Common myeloid progenitor, CD34-positive (primary cell): ENCODE results near the gene OGFOD2.

Experiments
- CTCF ChIA-PET: fragments of 350-600 bp; sonication (Branson Sonifier 250); formaldehyde crosslinking; loops from one replicate; lab custom pipeline; 2021; ENCODE audit warnings: antibody characterized with exemption; lab: Charles Lee
- POLR2A ChIA-PET: fragments of 350-600 bp; sonication (Branson Sonifier 250); formaldehyde crosslinking; loops from one replicate; lab custom pipeline; 2021; ENCODE audit warnings: antibody characterized with exemption; lab: Charles Lee
- DNase-seq, 3 donors: peaks; one replicate each; pipeline versions ENCODE4 v3.0.0 to v3.0.0-alpha.2; 2013
- H3K27ac ChIP-seq, 2 experiments: 1 replicate in 1 of 2; 2 replicates in 1 of 2; pipeline ENCODE4 v1.7.0; 2013; ENCODE audit warnings: inconsistent platforms in 2 of 2, low read length in 2 of 2, mild to moderate bottlenecking in 2 of 2, low read depth in 1 of 2, moderate library complexity in 1 of 2; ENCODE audit not compliant: severe bottlenecking in 2 of 2, insufficient read depth in 1 of 2, poor library complexity in 1 of 2
- H3K27me3 ChIP-seq, 5 experiments: replicated peaks in 2 of 5; 1 replicate in 3 of 5; 2 replicates in 2 of 5; pipeline versions ENCODE4 v1.6.1 to v1.7.0; 2013; ENCODE audit warnings: low read length in 4 of 5, mild to moderate bottlenecking in 2 of 5, moderate library complexity in 2 of 5, inconsistent platforms in 1 of 5; ENCODE audit not compliant: insufficient read depth in 5 of 5, control insufficient read depth in 4 of 5
- H3K36me3 ChIP-seq, 4 experiments: 1 replicate in 2 of 4; 2 replicates in 2 of 4; pipeline versions ENCODE4 v1.6.1 to v1.7.0; 2013; ENCODE audit warnings: low read length in 3 of 4, control low read depth in 1 of 4, mild to moderate bottlenecking in 1 of 4; ENCODE audit not compliant: control insufficient read depth in 4 of 4, insufficient read depth in 4 of 4
- H3K4me1 ChIP-seq, 4 experiments: 1 replicate in 3 of 4; 2 replicates in 1 of 4; pipeline versions ENCODE4 v1.6.1 to v1.7.1; 2013; ENCODE audit warnings: low read length in 3 of 4, mild to moderate bottlenecking in 3 of 4, control low read depth in 1 of 4, inconsistent platforms in 1 of 4, moderate library complexity in 1 of 4; ENCODE audit not compliant: control insufficient read depth in 4 of 4, insufficient read depth in 4 of 4; ENCODE audit errors: control extremely low read depth in 1 of 4
- H3K4me3 ChIP-seq, 7 experiments: 1 replicate in 4 of 7; 2 replicates in 3 of 7; pipeline versions ENCODE4 v1.5.1 to v1.7.0; 2013; ENCODE audit warnings: mild to moderate bottlenecking in 7 of 7, low read length in 6 of 7, moderate library complexity in 6 of 7, inconsistent platforms in 2 of 7, low read depth in 2 of 7, control low read depth in 1 of 7; ENCODE audit not compliant: insufficient read depth in 4 of 7, control insufficient read depth in 1 of 7; ENCODE audit errors: extremely low read depth in 1 of 7
- H3K9me3 ChIP-seq, 5 experiments: 1 replicate in 4 of 5; 2 replicates in 1 of 5; pipeline versions ENCODE4 v1.6.1 to v1.7.1; 2013; ENCODE audit warnings: low read length in 4 of 5, mild to moderate bottlenecking in 2 of 5, inconsistent platforms in 1 of 5, low read depth in 1 of 5, moderate library complexity in 1 of 5; ENCODE audit not compliant: control insufficient read depth in 4 of 5, insufficient read depth in 2 of 5; ENCODE audit errors: control extremely low read depth in 1 of 5
- WGBS: methylation state at CpG from one replicate; pipeline ENCODE4 v1.1.5; 2013; ENCODE audit not compliant: insufficient coverage; 5-methylcytosine and 5-hydroxymethylcytosine counted together

The OGFOD2 gene

DNA sequence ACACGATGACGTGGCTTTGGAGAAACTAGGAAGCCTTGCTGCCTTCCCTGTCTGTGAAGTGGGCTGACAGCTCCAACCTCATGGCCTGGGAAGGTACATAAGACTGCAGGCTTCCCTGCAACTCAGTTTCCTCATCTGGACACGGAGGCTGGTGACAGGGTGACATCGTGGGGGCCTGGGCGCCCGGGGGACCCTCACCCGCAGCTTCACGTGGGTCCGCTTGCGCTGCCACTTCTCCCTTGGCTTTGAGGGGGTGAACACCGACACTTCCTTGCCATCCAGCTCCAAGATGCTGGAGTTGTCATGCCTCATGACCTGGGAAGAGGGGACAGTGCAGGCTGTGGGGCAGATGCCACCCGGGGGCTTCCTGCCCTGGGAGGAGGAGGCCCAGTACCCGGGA, 13.0 kb downstream of the OGFOD2 start:
- Histone ChIP-seq H3K27me3 (no peaks in the 10 kb centered on the region), H3K4me1 (peaks cover 0 to 30% (median 24%) of the 10 kb centered on the region in 4 experiments), H3K4me3 (no peak overlapping the region), H3K27ac (no peak overlapping the region), H3K36me3 (peaks cover 0 to 54% (median 34%) of the 10 kb centered on the region in 4 experiments), H3K9me3 (no peaks in the 10 kb centered on the region)
- no peak for DNase-seq
- ChIA-PET CTCF (interaction anchor here (0.9 to 1.5 kb wide), 2 partner anchors 13 to 250 kb away, joined by 3 to 4 read pairs; partner anchors contain the start of gene OGFOD2), POLR2A (no interaction called here)
- over 99% methylated on average over 13 of the region's 13 CpGs for WGBS

DNA sequence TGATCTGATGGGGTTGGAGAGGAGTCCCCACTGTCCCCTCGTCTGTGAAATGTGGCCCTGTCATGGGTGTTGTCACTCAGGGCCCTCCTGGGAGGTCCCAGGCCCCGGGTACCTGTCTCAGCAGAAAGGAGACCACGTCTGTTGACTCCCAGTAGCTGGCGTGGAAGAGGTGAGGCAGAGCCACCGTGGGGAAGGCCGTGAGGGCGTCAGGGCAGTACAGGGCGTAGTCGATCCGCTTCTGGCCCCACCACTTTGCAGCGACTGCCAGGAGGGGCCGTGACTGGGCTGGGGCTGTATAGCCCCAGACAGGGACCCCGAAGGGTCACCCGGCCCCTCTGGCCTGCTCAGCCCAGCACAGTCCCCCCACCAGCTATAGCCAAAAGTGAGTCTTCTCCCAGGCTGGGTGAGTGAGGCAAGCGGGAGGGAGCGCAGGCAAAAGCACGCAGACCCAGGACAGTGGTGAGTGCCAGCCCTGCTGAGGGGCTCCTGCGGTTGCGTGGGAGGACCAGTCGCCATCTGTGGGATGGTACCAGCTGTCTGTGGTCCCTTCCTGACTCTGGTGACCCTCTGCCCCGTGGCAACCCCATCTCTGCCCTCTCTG, 13.7 kb downstream of the OGFOD2 start:
- WGBS = 98% methylated on average over 17 of the region's 21 CpGs
- DNase-seq = no peak
- CTCF ChIA-PET = interaction anchor here (0.6 to 1.5 kb wide), 3 partner anchors 13 to 250 kb away, joined by 3 read pairs; partner anchors contain the start of gene OGFOD2
- Histone ChIP-seq H3K27me3 (no peaks in the 10 kb centered on the region), H3K36me3 (peaks cover 0 to 51% (median 30%) of the 10 kb centered on the region in 4 experiments), H3K9me3 (no peaks in the 10 kb centered on the region), H3K27ac (no peak overlapping the region), H3K4me3 (no peak overlapping the region), H3K4me1 (peaks cover 0 to 23% (median 18%) of the 10 kb centered on the region in 4 experiments)
- POLR2A ChIA-PET = no interaction called here

DNA sequence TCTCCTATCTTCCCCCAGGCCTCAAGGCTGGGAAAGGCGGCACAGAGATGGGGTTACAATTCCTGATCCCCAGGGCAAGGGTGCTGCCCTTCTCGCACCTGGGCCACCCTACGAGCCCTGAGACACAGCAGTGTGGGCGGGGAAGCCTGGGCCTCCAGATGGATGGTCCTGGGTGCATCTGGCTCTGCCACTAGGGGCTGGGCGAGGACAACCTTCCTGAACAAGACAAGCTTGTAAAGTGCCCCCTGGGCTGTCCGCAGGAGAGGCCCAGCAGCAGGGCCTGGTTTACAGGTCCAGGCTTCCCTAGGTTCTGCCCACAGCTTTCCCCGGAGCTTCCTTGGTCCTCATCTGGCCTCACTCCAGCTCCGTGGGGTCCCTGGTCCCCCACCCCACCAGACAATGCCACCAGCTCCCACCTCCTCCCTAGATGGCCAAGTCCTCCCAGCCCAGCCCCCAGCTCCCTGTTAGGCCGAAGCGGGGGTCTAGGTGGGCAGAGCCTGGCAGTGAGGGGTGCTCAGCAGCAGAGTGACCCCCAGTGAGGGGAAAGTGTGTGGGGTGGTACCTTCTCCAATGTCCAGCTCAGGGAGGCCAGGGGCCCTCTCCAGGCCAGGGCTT, 14.3 kb downstream of the OGFOD2 start:
- H3K4me1 ChIP-seq = peaks cover 0 to 17% (median 11%) of the 10 kb centered on the region in 4 experiments
- no peak overlapping the region for H3K4me3 ChIP-seq
- H3K9me3 ChIP-seq = no peaks in the 10 kb centered on the region
- H3K27me3 ChIP-seq = no peaks in the 10 kb centered on the region
- 97% methylated on average over 6 of the region's 10 CpGs for WGBS
- H3K36me3 ChIP-seq = peaks cover 0 to 53% (median 27%) of the 10 kb centered on the region in 4 experiments
- ChIA-PET CTCF (interaction anchor here (0.6 to 0.8 kb wide), 2 partner anchors 54 to 249 kb away, joined by 3 read pairs; no protein-coding TSS in a partner anchor), POLR2A (no interaction called here)
- H3K27ac ChIP-seq = no peak overlapping the region
- DNase-seq = no peak

DNA sequence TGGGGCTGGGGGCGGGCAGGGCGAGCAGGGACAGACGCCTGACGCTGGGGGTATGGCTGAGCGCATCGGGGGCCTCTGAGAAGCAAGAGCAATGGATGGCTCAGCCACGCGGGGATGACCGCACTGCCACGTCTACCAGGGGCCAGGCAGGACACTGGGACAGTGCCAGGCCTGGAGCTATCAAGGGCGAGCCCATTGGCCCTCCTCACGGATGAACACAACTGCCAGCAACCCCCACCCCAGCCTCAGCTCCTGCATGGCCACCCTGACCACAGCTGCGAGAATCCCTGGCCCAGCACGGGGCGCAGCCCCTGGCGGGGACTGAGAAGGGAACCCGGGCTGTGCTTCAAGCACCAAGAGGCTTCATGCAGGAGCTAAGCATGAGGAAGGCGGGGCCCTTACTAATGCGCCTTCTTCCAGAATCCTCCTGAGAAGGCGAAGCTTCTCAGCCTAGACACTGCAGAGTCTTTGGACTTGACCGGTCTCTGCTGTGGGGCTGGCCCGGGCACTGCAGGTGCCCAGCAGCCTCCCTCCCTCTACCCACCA, 14.9 kb downstream of the OGFOD2 start:
- Histone ChIP-seq H3K36me3 (peaks cover 0 to 57% (median 27%) of the 10 kb centered on the region in 4 experiments), H3K9me3 (no peaks in the 10 kb centered on the region), H3K4me1 (peaks cover 0 to 11% (median 5%) of the 10 kb centered on the region in 4 experiments), H3K4me3 (no peak overlapping the region), H3K27me3 (no peaks in the 10 kb centered on the region), H3K27ac (no peak overlapping the region)
- ChIA-PET CTCF (interaction anchor here (0.8 to 1.7 kb wide), 2 partner anchors 53 kb away, joined by 3 to 5 read pairs; no protein-coding TSS in a partner anchor), POLR2A (interaction anchor here (0.7 kb wide), 1 partner anchor 11 kb away, joined by 3 read pairs; no protein-coding TSS in a partner anchor)
- no peak for DNase-seq
- WGBS = 98% methylated on average over 18 of the region's 22 CpGs

DNA sequence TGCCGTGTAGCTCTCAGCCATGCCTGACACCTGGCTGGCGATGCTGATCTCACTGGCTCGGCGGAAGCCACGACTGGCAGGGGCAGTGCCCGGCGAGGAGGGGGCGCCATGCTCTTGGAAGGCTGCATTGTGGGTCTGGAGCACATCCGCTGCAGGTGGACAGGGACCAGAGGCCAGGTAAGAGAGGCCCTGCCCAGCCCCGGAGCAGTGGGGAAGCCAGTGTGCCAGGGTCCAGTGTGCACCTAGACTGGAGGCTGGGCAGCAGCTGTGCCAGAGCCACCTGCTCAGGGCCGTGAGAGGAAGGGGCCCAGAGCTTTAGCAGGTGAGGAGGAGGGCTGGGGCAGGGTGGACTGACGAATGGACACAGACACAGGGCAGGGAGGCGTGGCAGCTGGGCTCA, 15.5 kb downstream of the OGFOD2 start:
- POLR2A ChIA-PET = interaction anchor here (0.7 kb wide), 1 partner anchor 10 kb away, joined by 3 read pairs; no protein-coding TSS in a partner anchor

DNA sequence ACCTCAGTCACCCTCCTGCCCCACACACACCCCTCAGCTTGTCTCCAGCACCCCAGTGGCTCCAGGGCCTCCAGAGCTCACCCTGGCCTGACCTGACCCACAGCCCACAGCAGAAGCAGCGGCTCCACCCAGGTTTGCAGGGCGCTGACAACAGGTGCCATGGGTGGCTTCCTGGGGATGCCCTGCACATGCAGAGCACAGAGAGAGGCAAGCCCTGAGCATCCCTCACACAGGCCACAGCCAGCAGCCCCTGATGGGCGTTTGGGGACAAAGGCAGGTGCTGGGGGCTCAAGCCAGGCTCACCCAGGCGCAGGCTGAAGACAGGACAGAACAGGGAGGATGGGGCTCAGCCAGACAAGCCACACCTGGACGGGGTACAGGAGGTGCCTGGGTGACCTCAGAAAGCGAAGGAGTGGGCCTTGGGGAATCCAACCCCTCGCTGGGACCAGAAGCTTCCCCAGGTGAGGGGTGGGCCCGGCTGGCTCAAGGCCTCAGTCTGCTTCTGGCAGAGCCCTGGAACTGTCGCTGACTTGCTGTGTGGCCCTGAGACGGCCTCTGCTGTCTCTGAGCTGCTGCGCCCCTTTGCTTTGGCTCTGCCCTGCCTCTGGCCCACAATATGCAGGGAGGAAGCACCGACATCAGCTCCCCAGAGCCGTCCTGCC, 16.0 kb downstream of the OGFOD2 start:
- POLR2A ChIA-PET = interaction anchor here (0.7 kb wide), 1 partner anchor 10 kb away, joined by 3 read pairs; no protein-coding TSS in a partner anchor
- CTCF ChIA-PET = interaction anchor here (1.0 to 1.7 kb wide), 4 partner anchors 9 to 117 kb away, joined by 3 to 5 read pairs (median 4); no protein-coding TSS in a partner anchor
- WGBS = 99% methylated on average over 13 of the region's 13 CpGs
- H3K36me3 ChIP-seq = peaks cover 0 to 56% (median 22%) of the 10 kb centered on the region in 4 experiments
- H3K27ac ChIP-seq = no peak overlapping the region
- H3K4me3 ChIP-seq = no peak overlapping the region
- H3K4me1 ChIP-seq = no peaks in the 10 kb centered on the region
- H3K9me3 ChIP-seq = no peaks in the 10 kb centered on the region
- DNase-seq = no peak
- no peaks in the 10 kb centered on the region for H3K27me3 ChIP-seq

More for the DNA sequence above, 15.5 kb downstream of the OGFOD2 start:
- H3K4me1 ChIP-seq = peaks cover 0 to 5% (median 1%) of the 10 kb centered on the region in 4 experiments
- CTCF ChIA-PET = interaction anchor here (1.0 to 1.7 kb wide), 3 partner anchors 9 to 116 kb away, joined by 3 to 5 read pairs (median 4); no protein-coding TSS in a partner anchor
- no peaks in the 10 kb centered on the region for H3K27me3 ChIP-seq
- no peaks in the 10 kb centered on the region for H3K9me3 ChIP-seq
- WGBS = 94% methylated on average over 10 of the region's 13 CpGs
- no peak overlapping the region for H3K4me3 ChIP-seq
- no peak for DNase-seq
- no peak overlapping the region for H3K27ac ChIP-seq
- H3K36me3 ChIP-seq = peaks cover 0 to 61% (median 27%) of the 10 kb centered on the region in 4 experiments
